ENCODE measurements around the gene C22orf39. TPM values are rescaled to one million over a fixed set of nuclear protein-coding genes. Genes with fewer than 3 reads are reported as not detected.

The C22orf39 gene
- polyA plus RNA-seq, 2 donors: 17.4 to 19.1 TPM

DNA sequence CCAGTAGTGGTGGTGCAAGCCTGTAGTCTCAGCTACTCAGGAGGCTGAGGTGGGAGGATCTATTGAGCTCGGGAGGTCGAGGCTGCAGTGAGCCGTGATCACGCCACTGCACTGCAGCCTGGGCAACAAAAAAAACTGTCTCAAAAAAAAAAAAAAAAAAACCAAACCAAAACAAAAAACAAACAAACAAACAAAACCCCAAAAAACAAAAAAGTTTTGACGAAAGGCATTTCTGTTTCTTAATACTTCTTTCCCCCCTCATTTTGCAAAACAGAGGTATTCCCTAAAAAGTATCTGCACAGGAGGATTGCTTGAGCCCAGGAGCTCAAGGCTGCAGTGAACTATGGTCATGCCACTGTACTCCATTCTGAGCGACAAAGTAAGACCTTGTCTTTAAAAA is 27.2 kb downstream of the C22orf39 start:
- H3K4me1 ChIP-seq (ENCODE audit: control insufficient read depth in 2 of 2, insufficient read depth in 2 of 2, low read length in 1 of 2): peaks cover 0 to 8% of the 10 kb centered on the region in 2 donors
- no peak overlapping the region for H3K27ac ChIP-seq (ENCODE audit: low read depth in 2 of 2, low read length in 1 of 2)
- WGBS, 2 donors: 91 to 93% methylated on average over 6 of the region's 6 CpGs
- no peak overlapping the region for H3K4me3 ChIP-seq (ENCODE audit: low read depth in 1 of 2, low read length in 2 of 2)
- H3K36me3 ChIP-seq (ENCODE audit: control insufficient read depth in 2 of 2, insufficient read depth in 2 of 2, low read length in 1 of 2): no peaks in the 10 kb centered on the region
- H3K27me3 ChIP-seq (ENCODE audit: control insufficient read depth in 1 of 2, insufficient read depth in 2 of 2, low read length in 2 of 2): no peaks in the 10 kb centered on the region
- no peaks in the 10 kb centered on the region for H3K9me3 ChIP-seq (ENCODE audit: control insufficient read depth in 2 of 2, insufficient read depth in 1 of 2, low read depth in 1 of 2, low read length in 1 of 2)

DNA sequence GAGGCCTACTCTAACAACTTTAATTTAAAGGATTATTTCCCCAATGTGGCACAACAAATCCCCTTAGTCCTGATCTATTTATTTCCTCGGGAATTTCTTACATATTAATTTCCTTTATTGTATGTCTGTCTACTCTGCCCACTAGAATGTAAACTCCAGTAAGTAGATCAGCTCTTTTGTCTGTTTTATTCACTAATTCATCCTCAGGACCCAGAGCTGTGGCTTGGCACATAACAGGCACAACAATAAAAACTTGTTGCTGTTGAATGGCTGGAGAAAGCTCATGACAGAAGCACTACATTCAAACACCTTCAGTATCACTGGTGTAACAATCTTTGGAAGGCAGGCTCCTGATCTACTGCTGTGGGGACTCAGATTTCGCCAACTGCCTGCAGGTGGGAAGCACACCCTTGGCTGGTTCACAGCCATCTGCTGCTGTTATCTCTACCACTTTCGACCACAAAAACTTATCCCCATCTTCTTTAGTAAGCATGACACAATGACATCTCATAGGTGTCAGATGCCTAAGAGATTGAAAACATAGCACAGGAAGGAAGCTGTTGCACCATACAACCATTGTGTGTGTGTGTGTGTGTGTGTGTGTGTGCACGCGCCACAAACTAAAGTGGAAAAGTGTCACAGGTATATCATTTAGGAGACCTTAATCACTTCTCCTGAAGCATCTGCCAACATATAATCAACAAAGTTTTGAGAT is 27.9 kb downstream of the C22orf39 start:
- peaks cover 0 to 8% of the 10 kb centered on the region in 2 donors for H3K4me1 ChIP-seq (ENCODE audit: control insufficient read depth in 2 of 2, insufficient read depth in 2 of 2, low read length in 1 of 2)
- 73 to 74% methylated on average over 5 of the region's 5 CpGs for WGBS, 2 donors
- H3K9me3 ChIP-seq (ENCODE audit: control insufficient read depth in 2 of 2, insufficient read depth in 1 of 2, low read depth in 1 of 2, low read length in 1 of 2): no peaks in the 10 kb centered on the region
- no peak overlapping the region for H3K4me3 ChIP-seq (ENCODE audit: low read depth in 1 of 2, low read length in 2 of 2)
- no peaks in the 10 kb centered on the region for H3K36me3 ChIP-seq (ENCODE audit: control insufficient read depth in 2 of 2, insufficient read depth in 2 of 2, low read length in 1 of 2)
- H3K27me3 ChIP-seq (ENCODE audit: control insufficient read depth in 1 of 2, insufficient read depth in 2 of 2, low read length in 2 of 2): no peaks in the 10 kb centered on the region
- no peak overlapping the region for H3K27ac ChIP-seq (ENCODE audit: low read depth in 2 of 2, low read length in 1 of 2)

DNA sequence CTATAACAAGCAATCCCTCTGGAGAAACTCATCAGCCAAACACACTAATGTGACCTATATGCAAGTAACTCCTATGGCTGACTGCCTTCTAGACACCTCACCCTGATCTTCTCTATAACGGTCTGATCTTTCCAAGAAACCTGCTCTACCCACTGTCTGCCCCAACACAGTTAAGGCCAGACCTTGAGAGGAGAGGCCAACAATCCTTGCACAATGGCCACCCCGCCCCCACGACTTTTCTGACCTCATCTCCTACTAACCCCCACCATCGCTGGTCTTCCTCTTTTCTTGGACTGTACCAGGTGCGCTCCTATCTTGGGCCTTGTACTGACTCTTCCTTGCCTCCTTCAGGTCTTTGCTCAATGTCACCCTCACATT is 28.4 kb downstream of the C22orf39 start:
- no peak overlapping the region for H3K27ac ChIP-seq (ENCODE audit: low read depth in 2 of 2, low read length in 1 of 2)

DNA sequence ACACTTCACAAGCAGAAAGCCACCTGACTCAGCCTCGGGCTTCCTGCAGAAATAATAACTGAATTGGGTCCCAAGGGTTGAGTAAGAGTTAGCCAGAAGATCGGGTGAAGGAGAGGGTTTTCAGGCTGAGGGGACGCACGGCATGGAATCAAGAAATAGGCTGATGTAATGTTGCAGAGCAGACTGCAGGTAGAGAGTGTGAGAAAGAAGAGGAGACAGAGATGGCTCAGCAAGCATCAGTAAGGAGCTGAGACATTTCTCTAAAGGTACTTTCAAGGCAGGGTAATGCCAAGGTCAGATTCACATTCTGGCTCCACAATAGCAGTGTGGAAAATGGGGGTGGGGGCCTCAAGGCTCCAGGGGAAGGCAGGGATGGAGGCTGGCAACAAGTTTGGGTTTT is 34.6 kb downstream of the C22orf39 start:
- Histone ChIP-seq H3K9me3 (ENCODE audit: control insufficient read depth in 2 of 2, insufficient read depth in 1 of 2, low read depth in 1 of 2, low read length in 1 of 2) (no peaks in the 10 kb centered on the region), H3K4me1 (ENCODE audit: control insufficient read depth in 2 of 2, insufficient read depth in 2 of 2, low read length in 1 of 2) (peaks cover 0 to 3% of the 10 kb centered on the region in 2 donors), H3K36me3 (ENCODE audit: control insufficient read depth in 2 of 2, insufficient read depth in 2 of 2, low read length in 1 of 2) (peaks cover 0 to 6% of the 10 kb centered on the region in 2 donors), H3K27me3 (ENCODE audit: control insufficient read depth in 1 of 2, insufficient read depth in 2 of 2, low read length in 2 of 2) (no peaks in the 10 kb centered on the region), H3K27ac (ENCODE audit: low read depth in 2 of 2, low read length in 1 of 2) (no peak overlapping the region), H3K4me3 (ENCODE audit: low read depth in 1 of 2, low read length in 2 of 2) (no peak overlapping the region)
- 88 to 92% methylated on average over 4 of the region's 4 CpGs for WGBS, 2 donors

More for the DNA sequence above, 28.4 kb downstream of the C22orf39 start:
- H3K36me3 ChIP-seq (ENCODE audit: control insufficient read depth in 2 of 2, insufficient read depth in 2 of 2, low read length in 1 of 2): no peaks in the 10 kb centered on the region
- WGBS, 2 donors: 78 to 79% methylated on average over 5 of the region's 5 CpGs
- no peak overlapping the region for H3K4me3 ChIP-seq (ENCODE audit: low read depth in 1 of 2, low read length in 2 of 2)
- no peaks in the 10 kb centered on the region for H3K9me3 ChIP-seq (ENCODE audit: control insufficient read depth in 2 of 2, insufficient read depth in 1 of 2, low read depth in 1 of 2, low read length in 1 of 2)
- H3K4me1 ChIP-seq (ENCODE audit: control insufficient read depth in 2 of 2, insufficient read depth in 2 of 2, low read length in 1 of 2): peaks cover 0 to 8% of the 10 kb centered on the region in 2 donors
- no peaks in the 10 kb centered on the region for H3K27me3 ChIP-seq (ENCODE audit: control insufficient read depth in 1 of 2, insufficient read depth in 2 of 2, low read length in 2 of 2)

DNA sequence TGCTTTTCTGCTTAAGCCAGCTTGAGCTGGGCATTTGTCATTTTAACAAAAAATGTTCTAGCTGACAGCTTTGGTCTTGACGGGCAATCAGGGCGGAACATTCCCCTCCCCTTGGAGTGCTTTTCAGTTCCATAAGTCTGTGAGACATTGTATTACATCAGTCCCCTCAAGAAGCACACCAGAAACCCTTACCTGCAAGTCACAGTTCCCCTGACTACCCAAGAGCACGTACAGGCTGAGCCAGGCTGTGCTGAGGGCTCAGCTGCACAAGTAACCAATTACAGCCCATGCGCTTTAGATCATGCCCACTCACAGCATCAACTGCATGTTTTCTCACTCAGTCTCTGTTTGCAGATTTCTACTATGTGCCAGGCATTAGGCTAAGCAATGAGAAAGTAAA is 35.0 kb downstream of the C22orf39 start:
- H3K36me3 ChIP-seq (ENCODE audit: control insufficient read depth in 2 of 2, insufficient read depth in 2 of 2, low read length in 1 of 2): peaks cover 0 to 10% of the 10 kb centered on the region in 2 donors
- H3K27ac ChIP-seq (ENCODE audit: low read depth in 2 of 2, low read length in 1 of 2): no peak overlapping the region
- H3K9me3 ChIP-seq (ENCODE audit: control insufficient read depth in 2 of 2, insufficient read depth in 1 of 2, low read depth in 1 of 2, low read length in 1 of 2): no peaks in the 10 kb centered on the region
- H3K27me3 ChIP-seq (ENCODE audit: control insufficient read depth in 1 of 2, insufficient read depth in 2 of 2, low read length in 2 of 2): no peaks in the 10 kb centered on the region
- peaks cover 0 to 3% of the 10 kb centered on the region in 2 donors for H3K4me1 ChIP-seq (ENCODE audit: control insufficient read depth in 2 of 2, insufficient read depth in 2 of 2, low read length in 1 of 2)
- WGBS, 2 donors: 84 to 93% methylated on average over 4 of the region's 4 CpGs
- no peak overlapping the region for H3K4me3 ChIP-seq (ENCODE audit: low read depth in 1 of 2, low read length in 2 of 2)

DNA sequence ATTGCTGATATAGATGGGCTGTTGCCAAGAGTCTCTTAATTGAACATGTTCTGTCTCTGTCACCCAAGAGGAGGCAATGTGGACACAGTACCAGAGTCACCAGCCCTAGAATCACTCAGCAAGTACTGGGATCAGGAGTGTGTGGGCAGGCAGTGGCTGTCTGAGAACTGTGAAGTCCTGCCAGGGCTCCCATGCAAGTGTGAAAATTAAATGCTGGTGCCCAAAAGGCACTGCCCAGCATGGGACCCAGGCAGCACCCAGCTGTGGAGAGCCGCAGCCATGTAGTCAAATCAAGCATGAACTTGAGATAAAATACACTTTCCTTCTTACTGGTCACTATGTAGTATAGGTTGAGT is 35.8 kb downstream of the C22orf39 start:
- Histone ChIP-seq H3K4me1 (ENCODE audit: control insufficient read depth in 2 of 2, insufficient read depth in 2 of 2, low read length in 1 of 2) (peaks cover 0 to 3% of the 10 kb centered on the region in 2 donors), H3K27ac (ENCODE audit: low read depth in 2 of 2, low read length in 1 of 2) (no peak overlapping the region), H3K27me3 (ENCODE audit: control insufficient read depth in 1 of 2, insufficient read depth in 2 of 2, low read length in 2 of 2) (no peaks in the 10 kb centered on the region), H3K4me3 (ENCODE audit: low read depth in 1 of 2, low read length in 2 of 2) (no peak overlapping the region), H3K9me3 (ENCODE audit: control insufficient read depth in 2 of 2, insufficient read depth in 1 of 2, low read depth in 1 of 2, low read length in 1 of 2) (no peaks in the 10 kb centered on the region), H3K36me3 (ENCODE audit: control insufficient read depth in 2 of 2, insufficient read depth in 2 of 2, low read length in 1 of 2) (peaks cover 3 to 10% of the 10 kb centered on the region in 2 donors)
- 96 to 100% methylated on average over 1 of the region's 1 CpG for WGBS, 2 donors

DNA sequence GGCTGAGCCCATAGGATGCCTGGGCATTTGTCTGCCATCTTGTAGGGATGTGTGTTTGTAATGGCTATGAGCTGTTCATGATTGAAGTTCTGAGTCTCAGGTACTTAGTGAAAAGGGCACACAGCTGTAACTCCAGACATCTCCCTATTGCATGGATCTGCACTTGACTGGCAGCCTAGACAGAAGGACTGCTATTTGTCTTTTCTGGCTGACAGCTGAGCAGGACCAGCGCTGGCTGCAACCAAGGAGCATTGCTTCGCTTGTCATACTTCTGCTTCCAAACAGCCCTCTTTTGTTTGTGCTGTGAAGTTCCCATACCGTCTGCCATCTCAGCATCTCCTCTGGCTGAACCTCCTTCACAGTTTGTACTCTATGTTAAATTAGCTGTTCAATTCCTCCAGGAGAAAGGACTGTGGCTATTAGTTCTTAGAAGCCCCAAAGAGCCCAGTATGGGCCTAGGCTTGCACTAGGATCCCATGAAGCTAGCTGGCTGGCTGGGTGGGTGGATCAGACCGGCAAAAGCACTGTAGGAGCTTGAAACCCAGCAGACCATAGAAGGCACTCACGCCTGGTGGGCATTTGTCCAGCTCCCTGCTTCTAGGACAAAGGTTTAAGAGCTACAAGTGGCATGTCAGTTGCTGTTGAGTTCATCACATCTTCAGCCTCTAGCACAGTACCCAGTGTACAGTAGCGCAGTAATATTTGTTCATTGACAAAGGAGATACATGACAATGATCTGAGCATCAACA is 36.4 kb downstream of the C22orf39 start:
- peaks cover 7 to 13% of the 10 kb centered on the region in 2 donors for H3K36me3 ChIP-seq (ENCODE audit: control insufficient read depth in 2 of 2, insufficient read depth in 2 of 2, low read length in 1 of 2)
- 93 to 94% methylated on average over 6 of the region's 6 CpGs for WGBS, 2 donors

DNA sequence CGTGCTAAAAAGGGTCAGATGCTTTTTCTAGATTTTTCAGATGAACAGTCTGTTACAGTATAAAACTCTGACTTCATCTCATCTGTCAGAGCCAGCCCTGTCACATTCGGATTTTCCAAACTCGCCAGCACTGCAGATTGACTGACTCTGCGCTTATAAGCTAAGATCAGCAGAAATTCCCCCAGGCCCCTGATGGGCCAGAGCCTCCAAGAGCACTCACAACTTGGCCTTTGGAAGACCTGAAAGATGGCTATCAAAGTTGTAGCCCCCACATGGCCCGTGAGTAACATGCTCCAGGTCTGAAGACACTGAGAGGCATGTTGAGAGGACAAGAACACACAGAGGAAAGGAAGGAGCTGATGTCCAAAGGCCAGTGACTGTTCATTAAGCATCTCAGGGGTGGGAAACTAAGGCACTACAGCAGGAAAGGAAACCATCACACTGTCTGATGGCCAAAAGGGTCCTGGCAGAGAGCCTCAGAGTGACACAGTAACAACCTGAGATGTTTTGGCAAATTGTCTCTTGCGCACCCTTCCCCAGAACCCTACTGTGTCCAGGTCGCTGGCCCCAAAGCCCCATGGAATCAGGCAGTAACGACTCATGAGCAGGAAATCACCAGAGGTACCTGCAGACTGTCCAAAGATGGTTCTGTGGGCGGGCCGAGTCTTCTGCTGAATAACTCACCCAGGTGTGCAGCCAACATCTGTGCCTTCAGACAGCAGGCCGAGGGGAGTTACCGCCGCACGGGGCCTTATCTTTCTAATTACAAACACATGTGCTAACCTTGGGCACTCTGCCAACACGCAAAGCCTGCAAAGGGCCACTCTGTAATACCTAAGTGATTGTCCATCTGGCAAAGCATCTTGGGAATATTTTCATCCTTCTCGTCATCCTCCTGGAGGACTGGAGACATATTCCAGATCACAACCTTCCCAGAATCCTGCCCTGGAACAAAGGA is 39.6 kb downstream of the C22orf39 start:
- Histone ChIP-seq H3K4me3 (ENCODE audit: low read depth in 1 of 2, low read length in 2 of 2) (no peak overlapping the region), H3K9me3 (ENCODE audit: control insufficient read depth in 2 of 2, insufficient read depth in 1 of 2, low read depth in 1 of 2, low read length in 1 of 2) (no peaks in the 10 kb centered on the region), H3K4me1 (ENCODE audit: control insufficient read depth in 2 of 2, insufficient read depth in 2 of 2, low read length in 1 of 2) (no peaks in the 10 kb centered on the region), H3K27me3 (ENCODE audit: control insufficient read depth in 1 of 2, insufficient read depth in 2 of 2, low read length in 2 of 2) (no peaks in the 10 kb centered on the region), H3K36me3 (ENCODE audit: control insufficient read depth in 2 of 2, insufficient read depth in 2 of 2, low read length in 1 of 2) (peaks cover 7 to 24% of the 10 kb centered on the region in 2 donors), H3K27ac (ENCODE audit: low read depth in 2 of 2, low read length in 1 of 2) (no peak overlapping the region)
- WGBS, 2 donors: 75 to 86% methylated on average over 16 of the region's 16 CpGs

More for the DNA sequence above, 36.4 kb downstream of the C22orf39 start:
- H3K27ac ChIP-seq (ENCODE audit: low read depth in 2 of 2, low read length in 1 of 2): no peak overlapping the region
- H3K4me3 ChIP-seq (ENCODE audit: low read depth in 1 of 2, low read length in 2 of 2): no peak overlapping the region
- H3K27me3 ChIP-seq (ENCODE audit: control insufficient read depth in 1 of 2, insufficient read depth in 2 of 2, low read length in 2 of 2): no peaks in the 10 kb centered on the region
- H3K9me3 ChIP-seq (ENCODE audit: control insufficient read depth in 2 of 2, insufficient read depth in 1 of 2, low read depth in 1 of 2, low read length in 1 of 2): no peaks in the 10 kb centered on the region
- peaks cover 0 to 3% of the 10 kb centered on the region in 2 donors for H3K4me1 ChIP-seq (ENCODE audit: control insufficient read depth in 2 of 2, insufficient read depth in 2 of 2, low read length in 1 of 2)

DNA sequence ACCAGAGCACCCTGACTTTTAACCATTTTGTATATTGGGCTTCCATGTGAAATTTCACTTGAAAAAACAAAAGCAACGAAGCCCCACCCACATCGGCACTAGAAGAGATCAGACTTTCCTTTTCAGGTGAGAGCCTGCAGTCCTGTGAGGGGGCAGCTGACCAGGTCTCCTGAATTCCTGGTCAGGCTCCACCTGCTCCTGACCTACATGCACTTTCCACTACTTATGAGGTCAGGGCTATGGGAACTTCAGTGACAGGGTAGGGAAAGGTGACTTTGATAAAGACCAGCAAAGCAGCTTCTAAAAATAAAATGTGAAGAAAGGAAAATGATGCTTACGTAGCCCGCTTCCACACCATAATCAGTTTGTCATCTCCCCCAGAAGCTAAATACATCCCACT is 40.7 kb downstream of the C22orf39 start:
- H3K27ac ChIP-seq (ENCODE audit: low read depth in 2 of 2, low read length in 1 of 2): no peak overlapping the region
- H3K4me3 ChIP-seq (ENCODE audit: low read depth in 1 of 2, low read length in 2 of 2): no peak overlapping the region
- no peaks in the 10 kb centered on the region for H3K27me3 ChIP-seq (ENCODE audit: control insufficient read depth in 1 of 2, insufficient read depth in 2 of 2, low read length in 2 of 2)
- 95 to 99% methylated on average over 4 of the region's 4 CpGs for WGBS, 2 donors
- no peaks in the 10 kb centered on the region for H3K4me1 ChIP-seq (ENCODE audit: control insufficient read depth in 2 of 2, insufficient read depth in 2 of 2, low read length in 1 of 2)
- H3K9me3 ChIP-seq (ENCODE audit: control insufficient read depth in 2 of 2, insufficient read depth in 1 of 2, low read depth in 1 of 2, low read length in 1 of 2): no peaks in the 10 kb centered on the region
- peaks cover 7 to 24% of the 10 kb centered on the region in 2 donors for H3K36me3 ChIP-seq (ENCODE audit: control insufficient read depth in 2 of 2, insufficient read depth in 2 of 2, low read length in 1 of 2)
